HL-60 (cell line): ENCODE measurements around the gene SVIP.

Source experiments
- CTCF ChIP-seq: IDR thresholded peaks from one replicate; pipeline ENCODE4 v1.5.1; 2011; ENCODE audit warnings: low read length, control low read depth, inconsistent platforms; ENCODE audit not compliant: insufficient read depth
- POLR2AphosphoS5 ChIP-seq: IDR thresholded peaks from 2 replicates; pipeline ENCODE4 v1.6.1; 2012; ENCODE audit warnings: low read depth
- REST ChIP-seq: IDR thresholded peaks from 2 replicates; pipeline ENCODE4 v1.6.1; 2012; ENCODE audit warnings: low read depth; ENCODE audit not compliant: insufficient replicate concordance

DNA sequence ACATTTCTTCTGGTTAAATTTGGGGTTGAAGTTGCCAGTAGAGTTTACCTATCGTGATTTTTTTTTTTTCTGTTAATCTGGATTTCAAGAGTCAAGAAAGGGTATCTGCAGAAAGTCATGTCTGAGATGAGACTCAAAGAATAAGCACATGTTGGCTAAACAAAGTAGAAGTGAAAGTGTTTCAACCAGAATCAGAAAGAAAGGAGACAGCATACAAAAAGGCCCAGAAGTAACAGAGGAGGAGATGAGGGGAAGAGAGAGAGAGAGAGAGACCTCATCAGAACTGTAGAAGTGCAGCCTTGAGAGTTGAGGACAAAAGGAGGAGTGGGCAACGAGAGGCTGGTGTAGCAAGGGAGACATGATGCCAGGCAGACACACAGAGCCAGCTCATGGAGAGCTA, 54.9 kb downstream of the SVIP start:
- TF ChIP-seq CTCF (no peak), POLR2AphosphoS5 (no peak), REST (no peak)
